HG02938 (cell line): ENCODE data around the gene GCKR.
A peak's percentile ranks its signal among the peaks of the same experiment; 100 is the strongest.

ENCODE experiments used
- ATAC-seq: cut with Tn5 transposase; IDR thresholded peaks from one replicate; pipeline ENCODE4 v1.9.1; 2021; ENCODE audit warnings: mild to moderate bottlenecking, moderate library complexity; ENCODE audit not compliant: unreplicated experiment

The GCKR gene

GRCh38 chr2:27496357-27497287 lies at the start of gene GCKR:
TSS of gene GCKR (plus strand) at chr2:27496839. CDS start at chr2:27496905, 66 bp downstream.
- no peak for ATAC-seq

- no peak for ATAC-seq
Measured at GRCh38 chr2:27448381-27448780, 48.3 kb upstream of the GCKR start.

- ATAC-seq, result no peak
Measured at GRCh38 chr2:27451095-27451494, 45.5 kb upstream of the GCKR start.

GRCh38 chr2:27453968-27454367 lies 42.7 kb upstream of the GCKR start:
- ATAC-seq, result no peak

- ATAC-seq, result no peak
Measured at GRCh38 chr2:27461118-27461517, 35.5 kb upstream of the GCKR start.

GRCh38 chr2:27464443-27464842 lies 32.2 kb upstream of the GCKR start:
- ATAC-seq, result no peak

GRCh38 chr2:27471961-27472360 lies 24.7 kb upstream of the GCKR start:
- no peak for ATAC-seq

GRCh38 chr2:27485496-27485895 lies 11.1 kb upstream of the GCKR start:
- ATAC-seq, result no peak

GRCh38 chr2:27489118-27489497 lies 7.5 kb upstream of the GCKR start:
- ATAC-seq, result peak; percentile 9

GRCh38 chr2:27489498-27490397 lies 6.9 kb upstream of the GCKR start, which contains the start of gene IFT172:
TSS of gene IFT172 (minus strand) at chr2:27489743. CDS start at chr2:27489653, 90 bp downstream.
- peak; percentile 92 for ATAC-seq

- no peak for ATAC-seq
Measured at GRCh38 chr2:27492557-27492956, 4.1 kb upstream of the GCKR start.

GRCh38 chr2:27493948-27494283 lies 2.7 kb upstream of the GCKR start:
- ATAC-seq, result no peak

GRCh38 chr2:27494284-27494943 lies 2.2 kb upstream of the GCKR start:
- no peak for ATAC-seq

- ATAC-seq, result no peak
Measured at GRCh38 chr2:27494944-27495554, 1.6 kb upstream of the GCKR start, which contains the start of gene FNDC4. TSS of gene FNDC4 (minus strand) at chr2:27495200. CDS start at chr2:27494679, 521 bp downstream.

GRCh38 chr2:27495840-27496356 lies 741 bp upstream of the GCKR start:
- no peak for ATAC-seq

GRCh38 chr2:27497288-27497627 lies 619 bp downstream of the GCKR start:
- no peak for ATAC-seq

GRCh38 chr2:27498975-27499374 lies 2.3 kb downstream of the GCKR start:
- ATAC-seq, result no peak

- no peak for ATAC-seq
Measured at GRCh38 chr2:27501042-27501441, 4.4 kb downstream of the GCKR start.

- no peak for ATAC-seq
Measured at GRCh38 chr2:27502142-27502541, 5.5 kb downstream of the GCKR start.

- ATAC-seq, result no peak
Measured at GRCh38 chr2:27506587-27506986, 9.9 kb downstream of the GCKR start.
